ENCODE results near the gene RPGRIP1L.
A peak's percentile ranks its signal among the peaks of the same experiment; 100 is the strongest.

Gene RPGRIP1L

DNA sequence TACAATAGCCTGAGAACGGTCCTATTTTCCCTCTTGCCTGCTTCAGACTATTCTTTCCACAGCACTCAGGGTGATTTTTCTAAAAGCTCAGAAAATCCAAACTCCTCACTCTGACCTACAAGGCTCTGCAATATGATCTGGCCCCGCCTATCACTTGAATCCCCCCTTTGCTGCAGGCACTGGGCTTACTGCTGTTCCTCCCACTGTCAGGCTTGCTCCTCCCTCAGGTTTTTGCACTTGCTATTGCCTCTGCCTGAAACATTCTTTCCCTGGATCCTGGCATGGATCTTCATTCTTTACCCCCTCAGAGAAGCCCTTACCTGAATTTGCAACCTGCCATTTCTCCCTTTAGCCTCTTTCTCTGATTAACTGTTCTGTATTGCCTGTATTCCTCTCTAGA is 52.3 kb downstream of the RPGRIP1L start:
- peak; percentile 38 for DNase-seq (ENCODE audit: low read depth, low spot score)

DNA sequence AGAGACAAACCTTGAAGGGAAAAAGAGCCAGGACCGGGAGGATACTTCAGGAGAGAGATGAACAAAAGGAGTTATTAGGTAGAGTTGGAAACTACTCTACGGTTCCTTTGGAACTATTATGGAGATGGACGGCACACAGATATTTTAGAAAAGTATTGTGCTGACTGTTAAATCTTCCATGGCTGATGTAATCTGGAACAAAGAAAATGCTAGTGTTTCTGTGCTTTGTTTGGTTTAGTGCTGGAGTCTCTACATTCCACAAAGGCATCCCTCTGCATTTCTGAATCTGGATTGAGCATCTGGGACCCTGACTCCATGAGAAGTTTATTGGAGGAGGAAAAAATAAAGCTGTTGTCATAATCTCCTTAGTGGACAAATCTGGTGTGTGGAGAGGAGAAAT is 57.2 kb downstream of the RPGRIP1L start:
- no peak for DNase-seq (ENCODE audit: low read depth, low spot score)

DNA sequence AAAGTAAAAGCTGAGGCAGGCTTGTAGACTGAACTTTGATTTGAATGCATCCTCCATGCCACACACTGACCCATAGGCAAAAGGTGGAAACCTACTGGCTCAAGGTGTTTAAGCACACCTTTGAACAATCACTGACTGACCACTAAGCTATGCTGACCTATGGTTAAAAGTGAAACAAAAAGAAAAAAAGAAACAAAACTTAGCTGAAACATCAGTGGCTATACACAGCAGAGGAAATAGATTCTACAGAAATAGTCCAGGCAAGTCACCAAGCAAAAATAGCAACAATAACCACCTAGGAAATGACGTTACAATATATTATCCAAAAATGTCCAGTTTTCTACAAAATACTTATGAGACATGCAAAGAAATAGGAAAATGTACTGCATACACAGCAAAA is 60.2 kb downstream of the RPGRIP1L start:
- no peak for DNase-seq (ENCODE audit: low read depth, low spot score)

DNA sequence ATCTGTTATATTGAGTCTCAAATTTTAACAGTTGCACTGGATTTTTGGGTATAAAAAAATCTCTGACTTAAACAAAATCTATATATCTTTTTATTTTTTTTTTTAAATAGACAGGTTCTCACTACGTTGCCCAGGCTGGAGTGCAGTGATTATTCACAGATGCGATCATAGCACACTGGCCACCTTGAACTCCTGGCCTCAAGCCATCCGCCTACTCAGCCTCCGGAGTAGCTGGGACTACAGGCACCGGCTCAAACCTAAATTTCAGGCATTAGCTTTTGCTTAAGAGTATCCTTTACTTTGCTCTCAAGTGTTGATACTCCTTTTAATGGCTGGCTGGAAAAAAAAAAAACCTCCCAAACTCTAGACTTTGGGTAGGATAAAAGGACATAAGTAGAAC is 61.6 kb downstream of the RPGRIP1L start:
- no peak for DNase-seq (ENCODE audit: low read depth, low spot score)

DNA sequence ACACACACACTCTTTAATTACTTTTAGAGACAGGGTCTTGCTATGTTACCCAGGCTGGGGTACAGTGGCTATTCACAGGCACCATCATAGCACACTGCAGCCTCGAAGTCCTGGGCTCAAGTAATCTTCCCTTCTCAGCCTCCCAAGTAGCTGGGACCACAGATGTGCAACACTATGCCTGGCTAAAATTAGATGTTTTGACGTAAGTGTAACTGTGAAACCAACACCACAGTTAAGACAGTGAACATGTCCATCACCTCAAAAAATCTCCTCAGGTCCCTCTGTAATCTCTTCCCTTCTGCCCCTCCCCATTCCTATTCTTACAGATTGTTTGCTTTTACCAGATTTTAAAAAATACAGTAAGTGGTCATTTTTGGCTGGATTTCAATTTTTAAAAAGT is 66.7 kb downstream of the RPGRIP1L start:
- DNase-seq (ENCODE audit: low read depth, low spot score) = no peak

DNA sequence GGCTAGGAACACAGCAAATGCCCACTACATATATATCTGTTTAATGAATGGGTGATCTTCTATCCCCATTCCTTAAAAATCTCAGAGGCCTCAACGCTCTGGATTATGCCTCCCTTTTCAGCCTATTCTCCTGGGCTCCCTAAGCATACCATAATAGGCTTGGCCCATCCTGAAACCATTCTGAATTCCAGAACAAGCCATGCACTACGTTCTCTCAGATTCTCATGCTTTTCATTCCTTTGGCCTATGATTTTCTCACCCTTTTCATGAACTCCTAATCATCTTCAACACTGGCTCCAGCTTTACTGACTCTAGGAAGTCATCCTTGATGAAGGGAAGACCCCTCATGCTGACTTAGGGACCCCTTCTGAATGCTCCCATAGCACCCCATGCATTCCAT is 71.1 kb downstream of the RPGRIP1L start:
- DNase-seq (ENCODE audit: low read depth, low spot score) = no peak

DNA sequence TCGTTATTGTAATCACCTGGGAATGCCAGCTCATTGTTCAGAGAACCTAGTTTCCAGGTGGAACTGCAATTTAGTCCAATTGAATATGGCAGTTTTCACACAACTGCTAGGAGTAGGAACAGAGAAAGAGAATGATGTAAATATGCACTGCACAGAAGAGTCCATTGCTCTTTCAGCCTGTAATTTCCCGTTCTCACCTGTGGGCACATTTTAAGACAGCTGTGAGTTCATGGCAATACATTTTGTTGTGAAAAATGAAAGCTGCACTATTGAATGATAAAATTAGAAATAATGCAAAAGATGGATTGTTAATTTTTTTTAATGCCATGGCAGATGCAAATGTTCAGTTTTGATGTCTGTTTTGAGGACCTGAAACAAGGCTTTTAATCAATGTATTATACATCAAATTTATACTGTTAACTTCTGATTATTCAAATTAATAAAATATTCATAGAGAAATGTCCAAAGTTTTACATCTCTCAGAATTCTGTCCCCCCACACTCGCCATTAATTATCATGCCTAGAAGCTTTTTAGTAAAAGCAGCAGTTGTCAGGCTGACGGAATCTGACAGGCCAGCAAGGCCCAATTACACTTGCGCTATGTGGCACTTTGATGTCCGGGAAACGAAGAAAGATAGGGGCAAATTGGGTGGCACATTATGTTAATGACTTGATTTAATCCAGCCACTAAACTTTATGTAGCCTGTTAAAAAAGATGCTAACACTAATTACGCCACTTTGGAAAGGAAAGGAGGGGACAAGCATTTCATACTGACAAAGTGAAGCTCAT is 72.2 kb downstream of the RPGRIP1L start:
- DNase-seq (ENCODE audit: low read depth, low spot score) = no peak

DNA sequence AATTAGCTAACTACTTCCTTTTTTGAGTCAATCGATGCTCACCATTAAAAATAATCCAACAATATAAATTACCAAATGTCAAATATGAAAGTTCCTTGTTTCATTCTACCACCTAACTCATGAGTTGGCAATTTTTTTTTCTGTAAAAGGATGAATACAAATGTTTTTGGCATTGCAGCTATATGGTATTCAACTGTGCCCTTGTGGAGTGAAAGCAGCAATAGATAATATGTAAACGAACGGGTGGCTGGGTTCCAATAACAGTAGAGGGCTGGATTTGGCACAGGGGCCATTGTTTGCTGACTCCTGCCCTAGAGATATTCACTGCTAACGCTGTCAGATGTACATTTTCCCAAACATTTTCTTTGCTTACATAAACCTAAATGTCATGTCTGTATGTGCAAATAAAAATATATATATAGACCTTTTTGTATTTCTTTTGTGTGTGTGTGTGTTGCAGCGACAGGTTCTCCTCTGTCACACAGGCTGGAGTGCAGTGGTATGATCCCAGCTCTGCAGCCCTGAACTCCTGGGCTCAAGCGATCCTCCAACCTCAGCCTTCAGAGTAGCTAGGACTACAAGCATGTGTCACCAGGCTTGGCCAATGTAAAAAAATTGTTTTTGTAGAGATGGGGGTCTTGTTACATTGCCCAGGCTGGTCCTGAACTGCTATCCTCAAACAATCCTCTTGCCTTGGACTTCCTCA is 73.9 kb downstream of the RPGRIP1L start:
- DNase-seq (ENCODE audit: low read depth, low spot score) = no peak

DNA sequence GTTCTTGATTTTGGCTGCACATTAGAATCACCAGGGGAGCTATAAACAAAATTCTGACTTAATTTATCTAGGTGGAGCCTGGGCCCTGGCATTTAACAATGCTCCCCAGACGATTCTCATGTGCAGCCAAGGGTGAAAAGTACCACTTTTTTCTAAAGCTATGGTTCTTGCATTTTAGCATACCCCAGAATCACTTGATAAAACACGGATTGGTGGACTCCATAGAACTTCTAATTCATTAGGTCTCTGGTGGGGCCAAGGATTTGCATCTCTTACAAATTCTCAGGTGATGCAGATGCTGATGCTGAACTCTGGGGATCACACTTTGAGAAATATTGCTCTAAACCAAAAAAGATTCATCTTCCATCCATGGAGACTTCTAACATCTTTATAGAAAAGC is 74.5 kb downstream of the RPGRIP1L start:
- no peak for DNase-seq (ENCODE audit: low read depth, low spot score)

DNA sequence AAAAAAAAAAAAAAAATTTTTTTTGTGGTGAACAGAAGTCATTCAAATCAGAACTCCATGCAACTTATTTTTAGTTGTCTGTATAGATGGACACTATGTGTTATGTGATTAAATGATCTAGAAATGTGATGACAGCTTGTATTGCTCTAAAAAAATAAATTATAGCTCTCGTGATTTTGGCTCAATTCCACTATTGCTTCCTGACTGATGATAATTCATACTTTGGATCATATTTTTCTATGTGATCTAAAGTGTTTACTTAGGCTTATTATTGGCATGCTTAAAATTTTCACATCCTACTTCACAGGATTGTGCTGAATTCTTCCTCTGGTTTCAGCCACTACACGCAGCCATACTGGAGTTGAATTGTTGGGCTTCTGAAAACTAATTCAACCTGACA is 76.8 kb downstream of the RPGRIP1L start:
- DNase-seq (ENCODE audit: low read depth, low spot score) = no peak

DNA sequence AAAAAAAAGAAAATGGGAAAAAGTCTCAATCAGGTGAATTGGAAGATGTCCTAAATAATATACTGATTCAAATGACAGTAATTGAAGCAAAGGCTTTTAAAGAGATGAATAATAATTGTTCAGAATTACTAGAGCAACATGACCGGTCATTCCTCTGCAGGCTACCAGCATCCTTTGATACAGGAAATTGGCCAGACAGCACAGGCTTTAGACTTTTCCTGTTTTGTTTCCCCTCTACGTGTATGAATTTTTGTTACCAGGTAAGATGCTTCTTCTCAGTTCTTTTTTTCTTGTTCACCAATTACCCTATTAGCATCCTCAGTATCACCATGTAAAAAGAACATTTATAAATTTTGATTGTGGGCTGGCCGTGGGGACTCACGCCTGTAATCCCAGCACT is 77.5 kb downstream of the RPGRIP1L start:
- no peak for DNase-seq (ENCODE audit: low read depth, low spot score)

DNA sequence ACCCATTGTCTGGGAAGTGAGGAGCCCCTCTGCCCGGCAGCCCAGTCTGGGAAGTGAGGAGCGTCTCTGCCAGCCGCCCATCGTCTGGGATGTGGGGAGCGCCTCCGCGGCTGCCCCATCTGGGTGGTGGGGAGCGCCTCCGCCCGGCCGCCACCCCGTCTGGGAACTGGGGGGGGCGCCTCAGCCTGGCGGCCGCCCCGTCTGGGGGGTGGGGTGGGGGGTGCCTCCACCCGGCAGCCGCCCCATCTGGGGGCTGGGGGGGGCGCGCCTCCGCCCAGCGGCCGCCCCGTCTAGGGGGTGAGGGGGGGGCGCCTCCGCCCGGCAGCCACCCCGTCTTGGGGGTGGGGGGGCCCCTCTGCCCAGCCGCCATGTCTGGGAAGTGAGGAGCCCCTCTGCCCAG is 78.4 kb downstream of the RPGRIP1L start:
- no peak for DNase-seq (ENCODE audit: low read depth, low spot score)

DNA sequence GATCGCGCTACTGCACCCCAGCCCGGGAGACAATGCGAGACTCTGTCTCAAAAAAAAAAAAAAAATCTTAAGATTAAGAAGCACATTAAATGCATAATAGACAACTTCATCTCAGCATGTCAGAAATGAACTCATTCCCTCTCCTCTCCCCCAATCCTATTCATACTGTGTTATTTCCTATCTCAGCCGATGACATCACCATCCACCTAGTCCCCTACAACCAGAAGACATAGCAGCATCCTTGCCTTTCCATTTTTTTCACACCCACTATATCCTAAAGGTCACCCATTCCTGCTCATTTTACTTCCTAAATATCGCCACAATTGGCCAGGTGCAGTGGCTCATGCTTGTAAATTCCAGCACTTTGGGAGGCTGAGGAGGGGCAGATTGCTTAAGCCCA is 81.3 kb downstream of the RPGRIP1L start:
- no peak for DNase-seq (ENCODE audit: low read depth, low spot score)

DNA sequence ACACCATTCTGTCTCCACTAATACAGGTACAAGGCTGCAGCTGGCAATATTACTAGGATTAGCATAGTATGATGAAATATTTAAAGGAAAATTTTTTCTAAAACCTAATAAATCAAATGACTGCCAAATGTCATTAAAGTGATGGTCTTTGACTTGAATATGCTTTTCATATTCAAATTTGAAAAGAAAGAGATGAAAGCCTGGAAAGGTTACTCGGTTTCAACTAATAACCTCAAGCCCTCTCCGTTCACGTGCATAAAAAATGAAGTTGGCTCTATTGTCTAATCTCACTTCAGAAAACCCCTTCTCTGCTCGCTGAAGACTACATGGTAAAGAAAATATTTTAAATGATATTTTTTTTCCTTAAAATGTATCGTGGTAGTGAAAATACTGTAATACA is 83.2 kb downstream of the RPGRIP1L start:
- DNase-seq (ENCODE audit: low read depth, low spot score) = no peak

DNA sequence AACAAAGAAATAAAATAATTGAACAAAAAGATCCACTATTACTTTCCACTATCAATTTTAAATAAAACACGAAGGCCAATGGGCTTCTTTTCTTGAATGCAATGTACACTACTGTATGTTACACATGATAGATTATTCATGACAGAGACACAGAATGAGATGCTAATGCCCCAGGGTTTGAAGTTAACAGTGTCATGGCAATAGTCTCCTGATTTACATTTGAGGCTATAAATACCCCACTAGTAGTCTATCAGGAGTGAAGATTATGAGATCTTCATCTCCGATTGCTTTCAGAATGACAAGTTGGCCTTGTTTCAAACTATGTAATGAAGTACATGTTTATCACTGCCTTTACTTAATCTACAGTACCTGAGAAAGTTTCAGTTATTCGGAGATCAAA is 84.4 kb downstream of the RPGRIP1L start:
- no peak for DNase-seq (ENCODE audit: low read depth, low spot score)

DNA sequence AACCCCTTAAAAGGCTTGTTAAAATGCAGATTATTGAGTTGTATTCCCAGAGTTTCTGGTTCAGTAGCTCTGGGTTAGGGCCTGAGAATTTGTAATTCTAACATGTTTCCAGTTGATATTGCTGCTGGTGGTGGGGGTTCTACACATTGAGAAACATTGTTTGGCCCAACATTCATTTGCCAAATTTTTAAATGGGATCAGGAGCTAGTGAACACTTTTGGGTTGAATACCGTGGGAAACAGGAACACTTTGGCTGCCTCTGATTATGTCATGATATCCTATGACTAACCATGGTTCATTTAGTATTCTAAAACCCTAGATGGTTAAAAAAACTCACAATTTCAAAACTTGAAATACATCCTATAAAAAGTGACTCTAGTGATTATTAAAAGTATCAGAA is 89.3 kb downstream of the RPGRIP1L start:
- DNase-seq (ENCODE audit: low read depth, low spot score) = no peak

DNA sequence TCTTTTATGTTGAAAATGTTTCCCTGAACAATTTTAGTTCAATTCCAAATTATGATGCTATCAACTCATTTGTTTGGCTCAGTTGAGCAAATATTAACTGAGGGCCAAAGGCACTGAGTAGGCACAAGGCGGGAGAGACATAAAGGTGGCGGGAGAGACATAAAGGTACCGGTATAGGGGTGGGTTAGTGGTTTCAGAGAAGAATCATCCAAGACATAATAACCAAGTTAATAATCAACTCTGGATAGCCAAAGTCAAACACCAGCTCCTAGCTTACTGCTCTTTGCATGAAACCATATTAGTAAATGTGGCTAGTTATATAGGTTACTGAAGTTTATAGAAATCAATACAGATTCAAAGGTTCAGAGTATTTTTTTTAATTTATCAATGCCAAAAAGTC is 91.7 kb downstream of the RPGRIP1L start:
- no peak for DNase-seq (ENCODE audit: low read depth, low spot score)

DNA sequence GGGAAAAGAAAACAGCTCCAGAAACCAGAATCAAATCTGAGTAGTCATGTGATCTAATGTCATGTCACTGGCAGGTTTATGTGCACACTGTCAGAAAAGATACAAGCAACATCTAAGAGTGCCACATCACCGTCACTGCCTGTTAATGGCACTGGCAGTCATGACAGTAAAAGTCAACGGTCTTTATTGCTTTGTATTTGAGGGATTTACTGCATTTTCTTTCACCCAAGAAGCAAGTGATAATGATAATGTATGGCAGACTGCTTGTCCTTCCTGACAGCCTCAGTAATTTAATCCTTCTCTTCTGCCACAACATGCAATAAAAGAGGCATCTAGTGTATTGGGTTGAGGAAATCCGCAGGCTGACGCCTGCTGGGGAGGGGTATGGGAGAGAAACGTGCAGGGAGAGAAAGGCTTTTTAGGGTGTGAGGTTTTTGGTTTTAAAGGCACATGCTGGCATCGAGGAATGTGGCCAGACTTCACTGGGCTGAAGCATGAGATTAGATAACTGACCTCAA is 92.4 kb downstream of the RPGRIP1L start:
- DNase-seq (ENCODE audit: low read depth, low spot score) = no peak

DNA sequence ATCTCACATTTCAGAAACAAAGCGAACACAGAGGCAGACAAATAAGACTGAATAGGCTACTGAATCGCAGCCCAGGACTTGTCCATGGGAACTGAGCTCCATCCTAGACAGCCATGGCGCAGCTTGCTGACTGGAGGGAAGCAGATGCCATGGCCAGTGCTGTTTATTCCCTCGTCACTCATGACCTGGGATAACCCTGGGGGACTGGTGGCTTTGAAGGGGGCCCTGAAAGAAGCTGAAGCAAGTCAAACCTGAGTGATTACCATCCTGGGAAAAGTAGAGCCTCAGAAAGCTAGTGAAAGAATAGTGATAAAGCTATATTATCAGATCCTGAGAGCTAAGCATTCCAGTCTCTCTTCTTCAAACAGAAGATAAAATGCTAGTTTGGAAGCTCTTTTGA is 94.1 kb downstream of the RPGRIP1L start:
- no peak for DNase-seq (ENCODE audit: low read depth, low spot score)

DNA sequence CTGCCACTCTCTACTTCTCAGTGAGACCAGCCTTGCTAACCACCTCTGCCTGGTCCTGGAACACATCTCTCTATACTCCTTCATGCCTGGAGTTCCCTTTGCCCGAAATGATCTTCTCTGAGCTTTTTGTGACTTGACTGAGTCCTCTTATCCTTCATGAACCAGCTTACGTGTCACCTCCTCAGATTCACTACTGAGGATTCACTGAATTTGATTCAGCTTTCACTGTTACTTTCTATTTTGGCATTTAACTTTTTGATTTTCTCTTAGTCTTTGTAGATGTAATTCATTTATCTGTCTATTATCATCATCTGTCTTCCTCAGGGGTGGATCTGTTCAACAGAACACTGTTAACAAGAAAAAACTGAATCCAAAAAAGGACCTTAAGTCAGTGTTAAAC is 95.6 kb downstream of the RPGRIP1L start:
- no peak for DNase-seq (ENCODE audit: low read depth, low spot score)

DNA sequence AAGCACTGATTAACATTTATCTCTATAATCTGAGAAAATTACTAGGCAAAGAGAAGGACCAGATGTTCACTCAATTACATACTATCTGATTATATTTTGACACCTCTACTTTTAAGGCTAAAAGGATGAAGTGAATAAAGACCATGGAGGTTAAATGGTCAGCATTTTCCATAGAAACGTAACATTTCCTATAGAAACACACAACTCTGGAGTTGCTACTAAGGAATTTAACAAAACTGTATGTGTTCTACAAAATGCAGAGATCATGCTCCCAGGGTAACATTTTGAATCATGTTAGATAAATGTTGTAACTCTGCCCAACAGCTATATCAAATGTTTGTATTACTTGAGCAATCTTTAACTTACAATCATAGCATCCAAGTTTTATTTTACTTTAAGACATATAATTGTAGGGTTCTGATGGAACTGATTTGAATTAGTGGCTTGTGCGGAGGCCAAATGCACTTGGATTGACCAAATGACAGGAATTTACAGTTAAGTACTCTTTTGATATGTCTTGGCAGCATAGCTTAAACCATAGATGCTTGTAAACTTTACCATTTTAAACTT is 97.7 kb downstream of the RPGRIP1L start:
- no peak for DNase-seq (ENCODE audit: low read depth, low spot score)

DNA sequence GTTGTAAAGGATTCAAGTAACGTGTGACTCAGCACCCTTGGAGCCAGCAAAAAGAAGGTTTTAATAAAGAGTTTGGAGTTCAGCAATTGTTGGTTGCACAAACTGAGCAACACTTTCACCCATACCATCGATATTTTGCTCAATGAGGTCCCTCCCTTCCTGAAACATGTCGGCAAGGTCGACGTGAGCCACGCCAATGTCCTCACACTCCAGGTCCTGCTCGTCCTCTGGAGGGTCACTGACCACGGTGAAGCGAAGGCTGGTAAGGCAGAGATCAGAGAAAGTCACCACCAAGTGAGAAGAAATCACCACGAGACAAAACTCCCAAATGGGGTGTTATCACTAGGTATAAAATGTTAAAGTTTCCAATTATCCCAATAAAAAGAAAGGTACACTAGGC is 98.3 kb downstream of the RPGRIP1L start:
- DNase-seq (ENCODE audit: low read depth, low spot score) = no peak

DNA sequence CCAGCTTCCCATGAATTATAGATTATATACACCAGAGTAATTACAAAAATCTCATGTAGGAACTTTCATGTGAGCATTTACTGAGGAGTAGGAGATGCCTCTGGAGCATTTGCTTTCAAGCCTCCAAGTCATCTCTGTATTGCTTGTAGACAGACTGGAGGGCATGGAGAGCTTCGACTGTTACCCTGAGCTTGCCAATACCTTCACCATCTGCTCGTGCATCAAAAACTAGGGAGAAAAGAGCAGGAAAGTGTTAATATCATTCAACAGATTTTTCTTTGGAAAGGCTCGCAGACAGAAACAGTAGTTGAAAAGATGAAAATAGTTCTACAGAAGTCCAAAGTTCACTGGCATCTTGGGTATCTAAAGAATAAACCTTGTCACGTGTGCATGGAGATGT is 101.7 kb downstream of the RPGRIP1L start:
- DNase-seq (ENCODE audit: low read depth, low spot score) = no peak

Measured in iPS DF 19.7 (cell line).